HCT116 (cell line): Measurements from ENCODE around the gene HNRNPH3.

Experiments used
- EZH2 ChIP-seq: fragments of 200-600 bp; sonication (generic); IDR thresholded peaks from 2 replicates; pipeline ENCODE4 v1.6.1; 2017; ENCODE audit warnings: antibody characterized with exemption, mixed run types
- POLR2A ChIP-seq: IDR thresholded peaks from 2 replicates; pipeline ENCODE4 v1.7.0; 2011; ENCODE audit warnings: borderline replicate concordance; ENCODE audit not compliant: insufficient read depth, insufficient read length; ENCODE audit errors: extremely low read depth
- POLR2AphosphoS5 ChIP-seq: IDR thresholded peaks from 2 replicates; pipeline ENCODE4 v1.6.1; 2011; ENCODE audit warnings: mild to moderate bottlenecking, low read depth, low read length, moderate library complexity
- RAD21 ChIP-seq: IDR thresholded peaks from 2 replicates; pipeline ENCODE4 v1.6.1; 2012; ENCODE audit warnings: low read depth, mild to moderate bottlenecking
- TF ChIP-seq, protein P1 (sequence below), 3 experiments: fragments of 200-600 bp in 1 of 3; sonication (generic) in 1 of 3; IDR thresholded peaks in 2 of 3; conservative IDR thresholded peaks in 1 of 3; 2 replicates each; pipeline ENCODE4 v1.5.1; 2012 to 2017; ENCODE audit warnings: low read depth in 2 of 3, low read length in 2 of 3, antibody characterized with exemption in 1 of 3, borderline replicate concordance in 1 of 3, control low read depth in 1 of 3, mild to moderate bottlenecking in 1 of 3, mixed read lengths in 1 of 3, mixed run types in 1 of 3, moderate library complexity in 1 of 3; ENCODE audit not compliant: insufficient read depth in 1 of 3

- TF ChIP-seq, protein P1, sequence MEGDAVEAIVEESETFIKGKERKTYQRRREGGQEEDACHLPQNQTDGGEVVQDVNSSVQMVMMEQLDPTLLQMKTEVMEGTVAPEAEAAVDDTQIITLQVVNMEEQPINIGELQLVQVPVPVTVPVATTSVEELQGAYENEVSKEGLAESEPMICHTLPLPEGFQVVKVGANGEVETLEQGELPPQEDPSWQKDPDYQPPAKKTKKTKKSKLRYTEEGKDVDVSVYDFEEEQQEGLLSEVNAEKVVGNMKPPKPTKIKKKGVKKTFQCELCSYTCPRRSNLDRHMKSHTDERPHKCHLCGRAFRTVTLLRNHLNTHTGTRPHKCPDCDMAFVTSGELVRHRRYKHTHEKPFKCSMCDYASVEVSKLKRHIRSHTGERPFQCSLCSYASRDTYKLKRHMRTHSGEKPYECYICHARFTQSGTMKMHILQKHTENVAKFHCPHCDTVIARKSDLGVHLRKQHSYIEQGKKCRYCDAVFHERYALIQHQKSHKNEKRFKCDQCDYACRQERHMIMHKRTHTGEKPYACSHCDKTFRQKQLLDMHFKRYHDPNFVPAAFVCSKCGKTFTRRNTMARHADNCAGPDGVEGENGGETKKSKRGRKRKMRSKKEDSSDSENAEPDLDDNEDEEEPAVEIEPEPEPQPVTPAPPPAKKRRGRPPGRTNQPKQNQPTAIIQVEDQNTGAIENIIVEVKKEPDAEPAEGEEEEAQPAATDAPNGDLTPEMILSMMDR (IDR thresholded peaks at IDR 0.05 in 2 of 3, conservative IDR thresholded peaks at IDR 0.05 in 1 of 3; ENCODE audit: borderline replicate concordance in 1 of 3, insufficient read depth in 1 of 3, low read depth in 2 of 3, low read length in 2 of 3), result no peak
- TF ChIP-seq POLR2A, result no peak
- no peak for TF ChIP-seq EZH2
- TF ChIP-seq RAD21, result no peak
- TF ChIP-seq POLR2AphosphoS5, result no peak
Observed at GRCh38 chr10:68302503-68302823, 29.4 kb upstream of the HNRNPH3 start.
